H9 (cell line): ENCODE measurements around the gene COG6. TPM values are rescaled to one million over a fixed set of nuclear protein-coding genes. Genes with fewer than 3 reads are reported as not detected.

ENCODE experiments used
- DNase-seq: peaks from one replicate; pipeline ENCODE4 v3.0.0-alpha.2; 2017
- H2AFZ ChIP-seq: one replicate; pipeline ENCODE4 v1.6.1; 2013; ENCODE audit warnings: mild to moderate bottlenecking, low read length, control low read depth, moderate library complexity
- H2AK5ac ChIP-seq: 2 replicates; pipeline ENCODE4 v1.6.1; 2013; ENCODE audit warnings: low read length, control low read depth, mixed read lengths; ENCODE audit not compliant: insufficient read length
- H2BK120ac ChIP-seq: one replicate; pipeline ENCODE4 v1.6.1; 2013; ENCODE audit warnings: low read depth, mild to moderate bottlenecking, low read length, control low read depth, inconsistent platforms; ENCODE audit not compliant: poor library complexity, severe bottlenecking
- H2BK12ac ChIP-seq: 2 replicates; pipeline ENCODE4 v1.6.1; 2013; ENCODE audit warnings: low read length, control low read depth, mixed read lengths, low read depth; ENCODE audit not compliant: insufficient read length
- H2BK15ac ChIP-seq: 2 replicates; pipeline ENCODE4 v1.6.1; 2013; ENCODE audit warnings: low read depth, low read length, control low read depth
- H2BK20ac ChIP-seq: one replicate; pipeline ENCODE4 v1.6.1; 2013; ENCODE audit warnings: low read depth, mild to moderate bottlenecking, low read length, control low read depth, inconsistent platforms; ENCODE audit not compliant: poor library complexity, severe bottlenecking
- H2BK5ac ChIP-seq: 2 replicates; pipeline ENCODE4 v1.6.1; 2013; ENCODE audit warnings: low read length, control low read depth, mixed read lengths; ENCODE audit not compliant: insufficient read length
- H3K14ac ChIP-seq: 2 replicates; pipeline ENCODE4 v1.6.1; 2013; ENCODE audit warnings: low read length, control low read depth; ENCODE audit not compliant: insufficient read depth
- H3K18ac ChIP-seq: 2 replicates; pipeline ENCODE4 v1.6.1; 2013; ENCODE audit warnings: low read depth, mild to moderate bottlenecking, mixed read lengths, low read length, control low read depth; ENCODE audit not compliant: insufficient read length
- H3K23ac ChIP-seq: 2 replicates; pipeline ENCODE4 v1.6.1; 2013; ENCODE audit warnings: low read length, control low read depth, mixed read lengths, low read depth; ENCODE audit not compliant: insufficient read length
- H3K23me2 ChIP-seq: 2 replicates; pipeline ENCODE4 v1.6.1; 2013; ENCODE audit warnings: low read depth, mild to moderate bottlenecking, mixed read lengths, low read length, control low read depth; ENCODE audit not compliant: insufficient read length, poor library complexity, severe bottlenecking
- H3K27ac ChIP-seq: 2 replicates; pipeline ENCODE4 v1.5.1; 2013; ENCODE audit warnings: low read length, control low read depth, mixed read lengths, low read depth; ENCODE audit not compliant: insufficient read length
- H3K27me3 ChIP-seq: 2 replicates; pipeline ENCODE4 v1.6.1; 2013; ENCODE audit warnings: low read length, control low read depth, inconsistent platforms; ENCODE audit not compliant: insufficient read depth
- H3K4ac ChIP-seq: 2 replicates; pipeline ENCODE4 v1.6.1; 2013; ENCODE audit warnings: low read depth, mild to moderate bottlenecking, control low read depth, inconsistent platforms, low read length, moderate library complexity
- H3K4me1 ChIP-seq: 2 replicates; pipeline ENCODE4 v1.6.1; 2013; ENCODE audit warnings: low read length, control low read depth, inconsistent platforms; ENCODE audit not compliant: insufficient read depth
- H3K4me2 ChIP-seq: 2 replicates; pipeline ENCODE4 v1.6.1; 2013; ENCODE audit warnings: low read length, control low read depth, mixed read lengths; ENCODE audit not compliant: insufficient read length, insufficient read depth
- H3K56ac ChIP-seq: 2 replicates; pipeline ENCODE4 v1.6.1; 2013; ENCODE audit warnings: low read depth, mild to moderate bottlenecking, mixed read lengths, low read length, control low read depth; ENCODE audit not compliant: insufficient read length
- H3K79me1 ChIP-seq: 2 replicates; pipeline ENCODE4 v1.6.1; 2013; ENCODE audit warnings: low read depth, mild to moderate bottlenecking, moderate library complexity, low read length, control low read depth, inconsistent platforms; ENCODE audit not compliant: insufficient read depth, poor library complexity, severe bottlenecking
- H3K79me2 ChIP-seq: 2 replicates; pipeline ENCODE4 v1.6.1; 2013; ENCODE audit warnings: low read length, control low read depth, inconsistent platforms; ENCODE audit not compliant: insufficient read depth
- H3K9ac ChIP-seq: 2 replicates; pipeline ENCODE4 v1.6.1; 2013; ENCODE audit warnings: low read length, control low read depth, mixed read lengths; ENCODE audit not compliant: insufficient read length; ENCODE audit errors: extremely low read depth
- H3K9me3 ChIP-seq: one replicate; pipeline ENCODE4 v1.6.1; 2013; ENCODE audit warnings: low read depth, low read length, inconsistent platforms; ENCODE audit not compliant: control insufficient read depth
- H3T11ph ChIP-seq: one replicate; pipeline ENCODE4 v1.6.1; 2013; ENCODE audit warnings: mild to moderate bottlenecking, low read length, control low read depth, inconsistent platforms
- H4K20me1 ChIP-seq: one replicate; pipeline ENCODE4 v1.6.1; 2013; ENCODE audit not compliant: control insufficient read depth, insufficient read length, insufficient read depth
- H4K5ac ChIP-seq: 2 replicates; pipeline ENCODE4 v1.6.1; 2013; ENCODE audit warnings: low read depth, mild to moderate bottlenecking, mixed read lengths, low read length, control low read depth; ENCODE audit not compliant: insufficient read length
- H4K8ac ChIP-seq: replicated peaks from 2 replicates; pipeline ENCODE4 v1.6.1; 2013; ENCODE audit warnings: low read length, control low read depth, mixed read lengths, low read depth; ENCODE audit not compliant: insufficient read length
- H4K91ac ChIP-seq: 2 replicates; pipeline ENCODE4 v1.6.1; 2013; ENCODE audit warnings: low read depth, mild to moderate bottlenecking, moderate library complexity, mixed read lengths, low read length, control low read depth; ENCODE audit not compliant: insufficient read length
- H3K27ac Mint-ChIP-seq, 3 experiments: 2 replicates in 2 of 3; 3 replicates in 1 of 3; pipeline ENCODE4 v1.8.0; 2020 to 2021; ENCODE audit warnings: mixed read lengths in 3 of 3, mild to moderate bottlenecking in 1 of 3, moderate library complexity in 1 of 3
- H3K27me3 Mint-ChIP-seq: 2 replicates; pipeline ENCODE4 v1.8.0; 2021; ENCODE audit warnings: low read depth, mild to moderate bottlenecking, moderate library complexity, mixed read lengths
- H3K36me3 Mint-ChIP-seq, 3 experiments: 2 replicates in 2 of 3; 3 replicates in 1 of 3; pipeline ENCODE4 v1.8.0; 2020 to 2021; ENCODE audit warnings: low read depth in 3 of 3, mixed read lengths in 3 of 3; ENCODE audit not compliant: insufficient read depth in 1 of 3
- H3K4me1 Mint-ChIP-seq, 2 experiments: 2 replicates each; pipeline ENCODE4 v1.8.0; 2020; ENCODE audit warnings: mixed read lengths in 2 of 2
- H3K4me3 Mint-ChIP-seq, 2 experiments: 2 replicates in 1 of 2; 3 replicates in 1 of 2; pipeline ENCODE4 v1.8.0; 2020 to 2021; ENCODE audit warnings: mild to moderate bottlenecking in 2 of 2, mixed read lengths in 2 of 2, moderate library complexity in 1 of 2
- H3K9me3 Mint-ChIP-seq, 2 experiments: 2 replicates in 1 of 2; 3 replicates in 1 of 2; pipeline ENCODE4 v1.8.0; 2020; ENCODE audit warnings: mild to moderate bottlenecking in 2 of 2, mixed read lengths in 2 of 2, moderate library complexity in 1 of 2
- CTCF ChIP-seq: fragments of 200-600 bp; sonication (generic); conservative IDR thresholded peaks from 3 replicates; pipeline ENCODE4 v1.8.0; 2021; ENCODE audit warnings: antibody characterized with exemption, mild to moderate bottlenecking
- WGBS: extraction: QIAGEN DNeasy Blood & Tissue Kit; methylation state at CpG from one replicate; pipeline ENCODE4 v1.1.7; 2013; ENCODE audit warnings: missing lambda C conversion rate, low lambda C conversion rate, mixed read lengths; ENCODE audit not compliant: insufficient read length; ENCODE audit errors: extremely low coverage; 5-methylcytosine and 5-hydroxymethylcytosine counted together
- total RNA-seq: library from RNA; stranded (reverse); gene quantifications from 2 replicates; pipeline ENCODE4 v1.2.1, GENCODE V29; 2021

Gene COG6
- total RNA-seq, 1 experiment from 2014 or later: 23.7 TPM

- H3K27ac Mint-ChIP-seq: no peak overlapping the region
- Histone ChIP-seq H2BK12ac (no peak overlapping the region), H3K27ac (no peak overlapping the region), H2AFZ (no peak overlapping the region), H3K79me1 (no peaks in the 10 kb centered on the region), H4K5ac (no peak overlapping the region), H2BK5ac (no peak overlapping the region), H3K18ac (no peak overlapping the region), H2BK120ac (no peak overlapping the region), H4K8ac (no peak overlapping the region), H3K4ac (no peak overlapping the region), H3T11ph (no peak overlapping the region), H3K27me3 (no peaks in the 10 kb centered on the region), H3K9ac (no peak overlapping the region), H2BK20ac (no peak overlapping the region), H4K91ac (no peak overlapping the region), H3K14ac (no peak overlapping the region), H3K4me1 (no peaks in the 10 kb centered on the region), H2AK5ac (no peak overlapping the region), H4K20me1 (no peaks in the 10 kb centered on the region), H3K4me2 (no peak overlapping the region), H3K9me3 (no peaks in the 10 kb centered on the region), H3K79me2 (no peaks in the 10 kb centered on the region), H3K23me2 (no peaks in the 10 kb centered on the region), H3K56ac (no peak overlapping the region), H3K23ac (no peak overlapping the region), H2BK15ac (no peak overlapping the region)
- DNase-seq: no peak
- peaks cover 0 to 4% (median 0%) of the 10 kb centered on the region in 3 experiments; a peak in 3 of 7 replicates for H3K36me3 Mint-ChIP-seq
- no peaks in the 10 kb centered on the region for H3K27me3 Mint-ChIP-seq
- H3K9me3 Mint-ChIP-seq: no peaks in the 10 kb centered on the region
- WGBS: no CpG with 5 or more reads among the region's 2 CpGs
- no peak for TF ChIP-seq CTCF
- H3K4me3 Mint-ChIP-seq: no peak overlapping the region
- H3K4me1 Mint-ChIP-seq: peaks cover 11 to 17% of the 10 kb centered on the region in 2 experiments
These were observed 111.1 kb downstream of the COG6 start for GRCh38 chr13:39766464-39767158.
